ENCODE data around the gene IFI35.
"Not testable (repeated sequence)": the region's sequence is repeated elsewhere in the genome, so short reads cannot be mapped to it uniquely, and the experiment has no call there.

The IFI35 gene

GRCh38 chr17:42997984-42998938 is 8.3 kb upstream of the IFI35 start, which contains the start of gene RPL27:
RPL27 (plus strand) TSS chr17:42998419; CDS start chr17:42998751, 332 bp downstream.
- DNase-seq (ENCODE audit: low read depth in 2 of 2) = peak; percentile 100

GRCh38 chr17:42999003-42999525 is 7.5 kb upstream of the IFI35 start:
- DNase-seq (ENCODE audit: low read depth in 2 of 2) = no peak

DNA sequence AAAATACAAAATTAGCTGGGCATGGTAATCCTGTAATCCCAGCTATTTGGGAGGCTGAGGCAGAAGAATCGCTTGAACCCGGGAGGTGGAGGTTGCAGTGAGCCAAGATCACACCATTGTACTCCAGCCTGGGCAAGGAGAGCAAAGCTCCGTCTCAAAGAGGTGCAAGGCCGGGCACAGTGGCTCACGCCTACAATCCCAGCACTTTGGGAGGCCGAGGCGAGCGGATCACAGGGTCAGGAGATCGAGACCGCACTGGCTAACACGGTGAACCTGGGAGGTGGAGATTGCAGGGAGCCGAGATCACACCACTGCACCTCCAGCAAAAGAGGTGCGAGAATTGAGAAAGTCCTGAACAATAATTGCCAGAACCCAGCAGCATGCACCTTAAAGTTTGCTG is 5.7 kb upstream of the IFI35 start:
- DNase-seq (ENCODE audit: low read depth in 2 of 2) = not testable (repeated sequence)

DNA sequence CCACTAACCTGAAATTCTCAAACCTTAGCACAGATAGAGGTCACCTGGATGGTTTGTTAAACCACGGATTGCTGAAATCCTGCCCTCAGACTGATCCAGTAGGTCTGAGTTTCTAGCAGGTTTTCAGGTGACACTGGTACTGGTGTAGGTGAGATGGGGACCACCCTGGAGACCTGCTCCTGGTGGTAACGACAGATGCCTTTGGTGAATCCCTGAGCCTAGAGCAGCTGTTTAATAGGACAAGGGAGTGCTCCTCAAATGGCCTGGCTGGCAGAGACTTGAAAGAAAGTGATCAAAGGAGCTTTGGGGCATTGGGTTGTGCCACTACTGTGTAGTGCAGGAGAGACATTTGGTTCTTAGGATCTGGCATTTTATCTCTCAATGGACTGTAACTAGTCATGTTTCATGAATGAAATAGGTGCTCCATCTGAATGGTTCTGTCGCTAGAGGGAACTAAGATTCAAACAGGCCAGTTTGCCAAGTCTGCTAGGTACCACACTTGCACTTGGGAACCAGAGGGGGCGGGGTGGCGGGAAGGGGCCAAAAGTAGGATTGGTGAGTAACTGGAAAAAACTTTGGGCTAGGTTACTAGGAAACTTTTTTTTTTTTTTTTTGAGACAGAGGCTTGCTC is 2.9 kb upstream of the IFI35 start:
- no peak for DNase-seq (ENCODE audit: low read depth in 2 of 2)

DNA sequence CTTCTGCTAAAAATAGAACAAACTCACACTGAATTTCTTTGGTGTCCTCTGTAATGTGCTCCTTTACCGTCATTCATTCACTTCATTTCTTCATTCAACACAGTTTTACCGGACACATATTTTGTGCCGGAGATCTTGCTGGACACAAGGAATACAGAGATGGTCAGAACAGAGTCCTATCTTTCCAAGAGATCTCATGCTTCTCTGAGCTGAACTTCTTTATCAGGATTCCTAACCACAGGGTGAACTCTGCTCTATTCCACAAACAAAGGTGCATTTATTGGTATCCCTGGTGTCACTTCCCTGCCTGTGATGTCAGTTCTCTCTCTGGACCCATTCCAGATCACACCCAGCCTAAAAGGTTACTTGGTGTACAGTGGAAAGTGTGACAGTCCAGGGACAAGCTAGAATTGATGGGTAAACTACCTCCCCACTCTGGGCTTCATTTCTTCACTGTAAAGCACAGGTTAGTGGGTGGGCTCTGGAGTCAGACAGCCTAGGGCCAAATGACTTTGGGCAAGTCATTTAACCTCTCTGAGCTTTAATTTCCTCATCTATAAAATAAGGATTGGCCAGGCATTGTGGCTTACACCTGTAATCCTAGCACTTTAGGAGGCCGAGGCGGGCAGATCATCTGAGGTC is 4.2 kb downstream of the IFI35 start:
- DNase-seq (ENCODE audit: low read depth in 2 of 2) = no peak

- no peak for DNase-seq (ENCODE audit: low read depth in 2 of 2)
These were observed 5.3 kb downstream of the IFI35 start for GRCh38 chr17:43011728-43012472.

DNA sequence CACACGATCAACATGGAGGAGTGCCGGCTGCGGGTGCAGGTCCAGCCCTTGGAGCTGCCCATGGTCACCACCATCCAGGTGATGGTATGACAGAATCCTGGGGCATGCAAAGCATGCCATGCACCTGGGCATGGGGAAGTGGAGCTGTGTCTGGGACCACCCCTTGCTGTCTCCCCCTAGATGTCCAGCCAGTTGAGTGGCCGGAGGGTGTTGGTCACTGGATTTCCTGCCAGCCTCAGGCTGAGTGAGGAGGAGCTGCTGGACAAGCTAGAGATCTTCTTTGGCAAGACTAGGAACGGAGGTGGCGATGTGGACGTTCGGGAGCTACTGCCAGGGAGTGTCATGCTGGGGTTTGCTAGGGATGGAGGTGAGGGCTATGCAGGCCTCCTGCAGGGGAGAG is 6.7 kb downstream of the IFI35 start:
- DNase-seq (ENCODE audit: low read depth in 2 of 2) = no peak

DNA sequence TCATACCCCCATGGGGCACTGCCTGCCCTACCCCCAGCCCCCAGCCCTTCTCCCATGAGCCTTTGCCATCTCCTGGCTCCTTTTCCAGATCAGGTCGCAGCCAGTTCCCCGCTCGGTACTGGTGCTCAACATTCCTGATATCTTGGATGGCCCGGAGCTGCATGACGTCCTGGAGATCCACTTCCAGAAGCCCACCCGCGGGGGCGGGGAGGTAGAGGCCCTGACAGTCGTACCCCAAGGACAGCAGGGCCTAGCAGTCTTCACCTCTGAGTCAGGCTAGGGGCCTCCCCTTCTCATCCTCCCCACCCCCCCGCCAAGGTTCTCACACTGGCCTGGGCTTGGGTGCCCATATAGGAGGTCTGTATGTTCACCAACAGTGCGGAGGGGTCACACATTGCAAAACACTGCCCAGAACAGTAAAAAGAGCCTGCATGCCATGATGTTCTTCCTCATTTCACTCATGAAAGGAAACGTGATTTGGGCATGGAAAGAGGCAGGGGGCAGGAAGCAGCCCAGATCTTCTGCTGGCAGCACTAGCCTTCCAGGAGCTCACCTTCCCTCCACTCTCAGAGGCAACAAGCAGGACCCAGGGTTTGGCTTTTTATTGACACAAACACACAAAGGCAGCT is 7.5 kb downstream of the IFI35 start:
- no peak for DNase-seq (ENCODE audit: low read depth in 2 of 2)

DNA sequence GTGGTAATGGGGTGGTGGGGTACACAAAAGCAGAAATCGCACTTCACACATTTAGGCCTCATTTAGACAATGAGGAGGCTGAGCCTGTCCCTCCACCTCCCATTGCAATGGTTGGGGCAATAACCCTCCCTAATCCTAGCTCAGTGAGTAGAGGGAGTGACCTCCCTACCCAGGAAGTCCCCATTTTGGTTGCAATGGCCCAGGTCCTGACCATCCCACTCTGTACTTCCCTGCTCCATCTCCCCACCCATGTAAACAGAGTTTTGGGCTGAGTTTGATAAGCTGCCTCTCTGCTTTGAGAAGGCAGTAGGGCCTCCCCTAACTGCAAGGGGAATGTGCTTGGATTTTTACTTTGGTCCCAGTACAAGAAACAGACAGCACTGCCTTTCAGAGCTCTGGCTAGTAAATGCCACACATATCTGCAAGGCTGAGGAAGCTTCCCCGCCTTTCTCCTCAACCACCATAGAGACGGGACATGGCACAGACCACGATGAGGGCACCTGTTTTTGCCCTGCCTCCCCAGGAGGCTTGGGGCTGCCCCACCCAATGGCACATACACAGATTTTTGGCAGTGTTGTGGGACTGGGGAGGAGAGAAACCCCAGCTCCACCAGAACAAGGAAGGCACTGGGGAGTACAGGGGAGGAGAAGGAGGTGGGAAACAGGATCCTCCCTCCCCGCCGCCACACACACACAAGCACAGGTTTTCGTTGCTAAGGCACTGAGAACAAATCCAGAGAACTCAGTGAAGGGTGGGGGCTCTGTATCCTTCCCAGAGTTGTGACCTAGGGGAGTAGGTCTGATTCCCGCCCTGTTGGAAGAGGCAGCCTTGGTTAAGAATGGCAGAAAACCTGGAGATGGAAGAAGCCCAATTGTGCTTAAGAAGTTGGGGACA is 8.3 kb downstream of the IFI35 start:
- no peak for DNase-seq (ENCODE audit: low read depth in 2 of 2)

DNA sequence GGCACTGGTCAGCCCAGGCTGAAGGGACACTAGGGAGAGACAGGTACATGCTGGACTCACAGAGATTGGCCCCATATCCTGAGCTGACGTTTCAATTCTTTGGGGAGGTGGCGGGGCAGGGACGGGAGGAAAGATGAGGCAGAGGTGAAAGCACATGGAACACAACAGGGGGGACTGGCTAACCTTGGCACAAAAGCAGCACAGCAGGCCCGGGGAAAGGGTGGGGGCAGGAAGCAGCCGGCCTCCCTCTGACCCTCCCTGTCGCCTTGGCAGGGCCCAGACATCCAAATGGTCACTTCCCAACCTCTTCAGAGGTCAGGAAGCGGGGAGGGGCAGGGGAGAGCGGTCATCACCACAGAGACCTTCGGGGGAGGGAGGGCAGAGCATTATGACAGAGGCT is 9.0 kb downstream of the IFI35 start:
- no peak for DNase-seq (ENCODE audit: low read depth in 2 of 2)

- DNase-seq (ENCODE audit: low read depth in 2 of 2) = no peak
These were observed 9.6 kb downstream of the IFI35 start for GRCh38 chr17:43016216-43016615.

DNA sequence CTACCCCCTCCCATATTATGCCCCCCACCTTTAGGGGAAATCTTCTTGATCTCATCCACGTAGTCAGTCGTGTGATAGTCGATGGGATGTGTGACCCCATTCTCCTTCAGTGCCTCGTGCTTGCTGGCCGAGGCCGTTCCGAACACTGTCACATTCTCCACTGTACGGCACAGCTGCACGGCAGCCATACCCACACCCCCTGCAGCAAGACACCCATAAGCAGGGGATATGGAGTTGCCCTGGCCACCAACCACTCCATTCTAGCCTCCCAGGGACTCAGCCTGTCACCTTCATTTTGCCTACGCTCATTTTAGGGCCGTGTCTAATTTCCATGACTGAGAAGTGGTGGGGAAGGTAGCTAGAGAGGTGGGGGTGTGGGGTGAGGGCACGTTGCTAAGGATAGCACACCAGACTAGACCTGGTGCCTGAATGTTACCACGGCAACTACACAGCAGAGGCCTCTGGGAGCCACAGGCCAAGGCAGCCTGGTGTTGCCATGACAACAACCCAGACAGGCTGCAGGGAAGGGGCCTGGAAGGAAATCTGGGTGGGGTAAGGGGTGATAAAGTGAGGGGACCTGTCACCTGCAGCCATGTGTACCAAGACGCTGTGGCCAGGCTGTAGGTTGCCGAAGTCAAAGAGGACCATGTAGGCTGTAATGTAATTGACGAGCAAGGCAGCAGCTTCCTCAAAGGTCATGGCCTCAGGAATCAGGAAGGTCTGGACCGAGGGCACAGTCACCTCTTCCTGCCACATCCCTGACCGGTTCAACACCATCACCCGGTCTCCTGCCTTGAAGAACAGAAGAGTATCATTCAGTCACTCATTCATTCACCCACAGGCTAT is 11.6 kb downstream of the IFI35 start:
- no peak for DNase-seq (ENCODE audit: low read depth in 2 of 2)

- DNase-seq (ENCODE audit: low read depth in 2 of 2) = no peak
These were observed 12.3 kb downstream of the IFI35 start for GRCh38 chr17:43018932-43019331.

GRCh38 chr17:43019418-43019817 is 12.8 kb downstream of the IFI35 start:
- no peak for DNase-seq (ENCODE audit: low read depth in 2 of 2)

DNA sequence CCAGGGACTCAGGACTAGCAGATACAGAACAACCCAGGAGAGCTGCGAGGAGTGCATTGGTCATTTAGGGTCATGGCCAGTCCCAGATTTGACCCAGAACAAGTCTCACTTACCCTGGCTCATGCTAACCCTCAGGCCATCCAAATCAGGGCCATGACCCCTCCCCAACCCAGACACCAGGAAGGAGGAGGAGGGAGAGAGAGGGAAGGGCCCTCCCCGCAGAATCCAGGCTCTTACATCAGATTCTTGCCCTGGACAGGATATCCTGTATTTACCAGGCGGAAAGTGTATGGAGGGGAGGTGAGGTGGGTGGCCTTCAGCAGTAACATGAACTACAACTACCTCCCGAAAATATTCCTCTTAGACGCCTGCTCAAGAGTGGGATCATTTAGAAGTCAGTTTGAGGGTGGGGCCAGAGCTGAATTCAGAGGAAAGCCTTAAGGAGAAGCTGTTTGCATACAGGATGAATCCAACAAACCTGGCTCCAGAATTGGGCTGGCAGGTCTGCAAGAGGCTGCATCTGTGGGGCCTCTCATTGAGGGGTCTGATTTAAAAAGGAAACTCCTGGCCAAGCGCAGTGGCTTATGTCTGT is 13.5 kb downstream of the IFI35 start:
- no peak for DNase-seq (ENCODE audit: low read depth in 2 of 2)

GRCh38 chr17:43020789-43021740 is 14.5 kb downstream of the IFI35 start:
- DNase-seq (ENCODE audit: low read depth in 2 of 2) = no peak

DNA sequence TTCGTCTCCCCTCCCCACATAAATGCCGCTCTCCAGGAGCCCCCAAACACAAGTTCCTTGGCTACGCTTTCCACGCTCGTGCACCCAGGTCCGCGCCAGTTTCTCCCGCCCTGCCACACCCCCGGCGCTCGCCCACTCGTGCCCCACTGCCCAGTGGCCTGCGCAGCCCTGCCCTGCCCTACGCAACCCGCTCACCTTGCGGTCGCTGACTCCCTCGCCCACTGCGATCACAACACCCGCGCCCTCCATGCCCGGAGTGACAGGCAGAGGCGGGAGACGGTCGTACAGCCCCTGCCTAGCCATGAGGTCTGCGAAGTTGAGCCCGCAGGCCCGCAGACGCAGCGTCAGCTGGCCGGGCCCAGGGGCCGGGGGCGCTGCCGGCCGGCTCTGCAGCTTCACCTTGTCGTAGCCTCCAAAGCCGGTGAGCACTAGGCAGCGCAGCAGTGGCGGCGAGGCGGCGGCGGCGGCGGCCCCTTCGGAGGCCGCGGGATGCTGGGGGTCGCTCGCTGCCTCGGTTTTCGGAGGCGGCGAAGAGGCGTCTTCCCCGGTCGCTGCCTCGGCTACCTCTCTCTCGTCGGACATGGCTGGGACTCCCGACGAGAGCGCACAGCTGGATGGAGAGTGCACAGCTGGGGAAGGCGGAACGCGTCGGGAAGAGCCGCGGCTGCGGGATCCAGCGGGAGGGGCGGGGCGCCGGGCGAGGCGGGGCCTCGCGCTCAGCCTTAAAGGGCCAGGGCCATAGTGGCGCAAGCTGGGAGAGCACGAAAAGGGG is 15.3 kb downstream of the IFI35 start, which contains the start of gene VAT1:
VAT1 (minus strand) TSS at position 645 of the 772 bp plus-strand sequence; CDS start at position 582, 63 bp downstream.
- DNase-seq (ENCODE audit: low read depth in 2 of 2) = no peak

Data from fibroblast of skin of left biceps (primary cell).